Neural cell (in vitro differentiated cells): ENCODE measurements around the gene ADCYAP1. TPM values are rescaled to one million over a fixed set of nuclear protein-coding genes. Genes with fewer than 3 reads are reported as not detected.
"Not testable (repeated sequence)": the region's sequence is repeated elsewhere in the genome, so short reads cannot be mapped to it uniquely, and the experiment has no call there.

Source experiments
- H2AFZ ChIP-seq: fragments of 200-600, 300-800 bp; sonication (generic), shearing (Covaris generic); 2 replicates; pipeline ENCODE4 v1.6.0; 2014; ENCODE audit warnings: low read depth, mild to moderate bottlenecking, antibody characterized with exemption, low read length, moderate library complexity
- H3F3A ChIP-seq: fragments of 200-600 bp; shearing (Covaris generic); 2 replicates; pipeline ENCODE4 v1.6.1; 2016; ENCODE audit warnings: mild to moderate bottlenecking, moderate library complexity, mixed read lengths, antibody characterized with exemption, low read length; ENCODE audit not compliant: insufficient read depth, poor library complexity, severe bottlenecking
- H3K27ac ChIP-seq: fragments of 200-600, 300-800 bp; sonication (generic), shearing (Covaris generic); 2 replicates; pipeline ENCODE4 v1.5.1; 2014; ENCODE audit warnings: mild to moderate bottlenecking, low read length, moderate library complexity
- H3K27me3 ChIP-seq: fragments of 300-800, 200-600 bp; sonication (generic), shearing (Covaris generic); 2 replicates; pipeline ENCODE4 v1.6.0; 2014; ENCODE audit warnings: mild to moderate bottlenecking, low read depth, low read length, moderate library complexity; ENCODE audit not compliant: insufficient read depth
- H3K36me3 ChIP-seq: fragments of 300-800, 200-600 bp; sonication (generic), shearing (Covaris generic); 2 replicates; pipeline ENCODE4 v1.5.1; 2014; ENCODE audit warnings: mild to moderate bottlenecking, antibody characterized with exemption, low read length, moderate library complexity; ENCODE audit not compliant: insufficient read depth
- H3K4me2 ChIP-seq: fragments of 300-800, 200-600 bp; sonication (generic), shearing (Covaris generic); 2 replicates; pipeline ENCODE4 v1.6.0; 2014; ENCODE audit warnings: mild to moderate bottlenecking, low read length
- H3K4me3 ChIP-seq: fragments of 300-800, 200-600 bp; sonication (generic), shearing (Covaris generic); 2 replicates; pipeline ENCODE4 v1.5.1; 2014; ENCODE audit warnings: mild to moderate bottlenecking, low read length, moderate library complexity
- H3K79me2 ChIP-seq: fragments of 200-600 bp; shearing (Covaris generic); replicated peaks from 2 replicates; pipeline ENCODE4 v1.6.0; 2014; ENCODE audit warnings: mild to moderate bottlenecking, low read length, moderate library complexity; ENCODE audit not compliant: insufficient read depth
- H3K9ac ChIP-seq: fragments of 300-800, 200-600 bp; sonication (generic), shearing (Covaris generic); 2 replicates; pipeline ENCODE4 v1.6.1; 2016; ENCODE audit warnings: mild to moderate bottlenecking, low read length, mixed read lengths
- H3K9me2 ChIP-seq: fragments of 200-600 bp; shearing (Covaris generic); 2 replicates; pipeline ENCODE4 v1.6.1; 2016; ENCODE audit warnings: mild to moderate bottlenecking, low read length, mixed read lengths; ENCODE audit not compliant: insufficient read depth
- H3K9me3 ChIP-seq: fragments of 200-600, 300-800 bp; sonication (generic), shearing (Covaris generic); 2 replicates; pipeline ENCODE4 v1.6.1; 2016; ENCODE audit warnings: mild to moderate bottlenecking, mixed run types, low read length, moderate library complexity, mixed read lengths
- H4K20me1 ChIP-seq: fragments of 200-600 bp; shearing (Covaris generic); 2 replicates; pipeline ENCODE4 v1.6.1; 2016; ENCODE audit warnings: mild to moderate bottlenecking, mixed run types; ENCODE audit not compliant: insufficient read depth
- CTCF ChIP-seq: fragments of 450-650 bp; IDR thresholded peaks from 2 replicates; pipeline ENCODE4 v1.5.1; 2014; ENCODE audit warnings: antibody characterized with exemption, mild to moderate bottlenecking, moderate library complexity; ENCODE audit not compliant: poor library complexity, severe bottlenecking
- EP300 ChIP-seq: fragments of 450-650 bp; conservative IDR thresholded peaks from 2 replicates; pipeline ENCODE4 v1.6.1; 2014; ENCODE audit warnings: antibody characterized with exemption, mild to moderate bottlenecking, moderate library complexity; ENCODE audit not compliant: poor library complexity, severe bottlenecking
- EZH2 ChIP-seq: fragments of 200-600, 300-800 bp; shearing (Covaris generic), sonication (generic); IDR thresholded peaks from 2 replicates; pipeline ENCODE4 v1.6.1; 2014; ENCODE audit warnings: antibody characterized with exemption, low read length, borderline replicate concordance, mild to moderate bottlenecking; ENCODE audit not compliant: insufficient read depth, poor library complexity, severe bottlenecking
- MXI1 ChIP-seq: fragments of 450-650 bp; conservative IDR thresholded peaks from 2 replicates; pipeline ENCODE4 v1.6.1; 2014; ENCODE audit warnings: antibody characterized with exemption, mild to moderate bottlenecking; ENCODE audit not compliant: poor library complexity, severe bottlenecking
- POLR2AphosphoS5 ChIP-seq: IDR thresholded peaks from 2 replicates; pipeline ENCODE4 v1.6.1; 2012
- RAD21 ChIP-seq: fragments of 450-650 bp; conservative IDR thresholded peaks from 2 replicates; pipeline ENCODE4 v1.6.1; 2014; ENCODE audit warnings: antibody characterized with exemption, mild to moderate bottlenecking, moderate library complexity
- REST ChIP-seq: IDR thresholded peaks from 2 replicates; pipeline ENCODE4 v1.6.1; 2012; ENCODE audit warnings: borderline replicate concordance
- SMC3 ChIP-seq: fragments of 450-650 bp; conservative IDR thresholded peaks from 2 replicates; pipeline ENCODE4 v1.6.1; 2014; ENCODE audit warnings: antibody characterized with exemption, mild to moderate bottlenecking, moderate library complexity; ENCODE audit not compliant: poor library complexity
- TAF1 ChIP-seq: IDR thresholded peaks from 2 replicates; pipeline ENCODE4 v1.6.1; 2012; ENCODE audit warnings: low read depth
- polyA plus RNA-seq: library from polyadenylated mRNA; depleted of rRNA; stranded (reverse); fragments of >200 nt; gene quantifications from 2 replicates; pipeline ENCODE4 v1.2.3, GENCODE V29; 2014

Gene ADCYAP1
- polyA plus RNA-seq, 1 donor from 2014 or later, result 0.98 TPM

- H3K27me3 ChIP-seq, result no peaks in the 10 kb centered on the region
- TF ChIP-seq SMC3, result peak; percentile 96
- peak; percentile 93 for TF ChIP-seq CTCF
- no peak for TF ChIP-seq EP300
- TF ChIP-seq RAD21, result peak; percentile 97
- H3K9me3 ChIP-seq, result no peaks in the 10 kb centered on the region
- H3F3A ChIP-seq, result no peaks in the 10 kb centered on the region
- no peak overlapping the region for H3K4me2 ChIP-seq
- H2AFZ ChIP-seq, result no peak overlapping the region
- no peaks in the 10 kb centered on the region for H3K79me2 ChIP-seq
- H4K20me1 ChIP-seq, result no peaks in the 10 kb centered on the region
- no peaks in the 10 kb centered on the region for H3K36me3 ChIP-seq
- no peaks in the 10 kb centered on the region for H3K9me2 ChIP-seq
- H3K4me3 ChIP-seq, result no peak overlapping the region
- H3K9ac ChIP-seq, result no peak overlapping the region
- no peak overlapping the region for H3K27ac ChIP-seq
Measured at GRCh38 chr18:864872-865273, 39.8 kb upstream of the ADCYAP1 start.

GRCh38 chr18:867257-867656 lies 37.4 kb upstream of the ADCYAP1 start:
- no peaks in the 10 kb centered on the region for H3K36me3 ChIP-seq
- no peak overlapping the region for H3K9ac ChIP-seq
- no peak for TF ChIP-seq POLR2AphosphoS5
- TF ChIP-seq CTCF, result no peak
- no peak for TF ChIP-seq MXI1
- TF ChIP-seq REST, result no peak
- no peak for TF ChIP-seq EP300
- TF ChIP-seq SMC3, result no peak
- TF ChIP-seq EZH2, result no peak
- TF ChIP-seq TAF1, result no peak
- no peak for TF ChIP-seq RAD21
- H3K27ac ChIP-seq, result no peak overlapping the region
- H3K4me2 ChIP-seq, result no peak overlapping the region
- H3K4me3 ChIP-seq, result no peak overlapping the region
- no peaks in the 10 kb centered on the region for H3K9me3 ChIP-seq
- H3K79me2 ChIP-seq, result no peaks in the 10 kb centered on the region
- no peaks in the 10 kb centered on the region for H4K20me1 ChIP-seq
- H3F3A ChIP-seq, result no peaks in the 10 kb centered on the region
- no peak overlapping the region for H2AFZ ChIP-seq
- H3K9me2 ChIP-seq, result no peaks in the 10 kb centered on the region
- H3K27me3 ChIP-seq, result no peaks in the 10 kb centered on the region

GRCh38 chr18:873426-873825 lies 31.2 kb upstream of the ADCYAP1 start:
- not testable (repeated sequence) for H3K9ac ChIP-seq, H3F3A ChIP-seq, H2AFZ ChIP-seq, H3K79me2 ChIP-seq, H3K9me3 ChIP-seq, H3K4me3 ChIP-seq, H3K4me2 ChIP-seq, H3K27ac ChIP-seq, H3K27me3 ChIP-seq, H3K36me3 ChIP-seq, H3K9me2 ChIP-seq, H4K20me1 ChIP-seq
